ENCODE data around the gene LRRC4C.

The LRRC4C gene

GRCh38 chr11:40746282-40746681 is 713.2 kb downstream of the LRRC4C start:
- H3K4me1 ChIP-seq (ENCODE audit: control insufficient read depth, low read depth, low read length) = no peaks in the 10 kb centered on the region
- no peaks in the 10 kb centered on the region for H3K9me3 ChIP-seq (ENCODE audit: control insufficient read depth, low read depth, low read length)
- no peaks in the 10 kb centered on the region for H3K27me3 ChIP-seq (ENCODE audit: control insufficient read depth, insufficient read depth, low read length)

GRCh38 chr11:40732132-40732531 is 727.3 kb downstream of the LRRC4C start:
- no peaks in the 10 kb centered on the region for H3K4me1 ChIP-seq (ENCODE audit: control insufficient read depth, low read depth, low read length)
- no peaks in the 10 kb centered on the region for H3K9me3 ChIP-seq (ENCODE audit: control insufficient read depth, low read depth, low read length)
- H3K27ac ChIP-seq (ENCODE audit: low read length) = no peak overlapping the region
- H3K27me3 ChIP-seq (ENCODE audit: control insufficient read depth, insufficient read depth, low read length) = no peaks in the 10 kb centered on the region
- H3K9ac ChIP-seq (ENCODE audit: low read length) = no peak overlapping the region
- H3K4me3 ChIP-seq (ENCODE audit: low read length) = no peak overlapping the region
- no peaks in the 10 kb centered on the region for H3K36me3 ChIP-seq (ENCODE audit: control insufficient read depth, low read depth, low read length)

More at GRCh38 chr11:40746282-40746681, 713.2 kb downstream of the LRRC4C start:
- Histone ChIP-seq H3K36me3 (ENCODE audit: control insufficient read depth, low read depth, low read length) (no peaks in the 10 kb centered on the region), H3K4me3 (ENCODE audit: low read length) (no peak overlapping the region), H3K9ac (ENCODE audit: low read length) (no peak overlapping the region), H3K27ac (ENCODE audit: low read length) (no peak overlapping the region)

GRCh38 chr11:40722179-40722795 is 737.2 kb downstream of the LRRC4C start:
- no peaks in the 10 kb centered on the region for H3K9me3 ChIP-seq (ENCODE audit: control insufficient read depth, low read depth, low read length)
- H3K36me3 ChIP-seq (ENCODE audit: control insufficient read depth, low read depth, low read length) = no peaks in the 10 kb centered on the region
- H3K4me3 ChIP-seq (ENCODE audit: low read length) = no peak overlapping the region

GRCh38 chr11:40716344-40717130 is 742.9 kb downstream of the LRRC4C start:
- H3K36me3 ChIP-seq (ENCODE audit: control insufficient read depth, low read depth, low read length) = no peaks in the 10 kb centered on the region
- no peak overlapping the region for H3K27ac ChIP-seq (ENCODE audit: low read length)
- H3K4me1 ChIP-seq (ENCODE audit: control insufficient read depth, low read depth, low read length) = peaks cover 19% of the 10 kb centered on the region
- H3K4me3 ChIP-seq (ENCODE audit: low read length) = no peak overlapping the region
- H3K27me3 ChIP-seq (ENCODE audit: control insufficient read depth, insufficient read depth, low read length) = no peaks in the 10 kb centered on the region
- H3K9ac ChIP-seq (ENCODE audit: low read length) = no peak overlapping the region
- no peaks in the 10 kb centered on the region for H3K9me3 ChIP-seq (ENCODE audit: control insufficient read depth, low read depth, low read length)

More at GRCh38 chr11:40722179-40722795, 737.2 kb downstream of the LRRC4C start:
- H3K9ac ChIP-seq (ENCODE audit: low read length) = no peak overlapping the region
- H3K4me1 ChIP-seq (ENCODE audit: control insufficient read depth, low read depth, low read length) = peaks cover 5% of the 10 kb centered on the region
- H3K27me3 ChIP-seq (ENCODE audit: control insufficient read depth, insufficient read depth, low read length) = no peaks in the 10 kb centered on the region
- H3K27ac ChIP-seq (ENCODE audit: low read length) = no peak overlapping the region

GRCh38 chr11:40713083-40713482 is 746.4 kb downstream of the LRRC4C start:
- no peak overlapping the region for H3K9ac ChIP-seq (ENCODE audit: low read length)
- no peaks in the 10 kb centered on the region for H3K9me3 ChIP-seq (ENCODE audit: control insufficient read depth, low read depth, low read length)
- no peaks in the 10 kb centered on the region for H3K27me3 ChIP-seq (ENCODE audit: control insufficient read depth, insufficient read depth, low read length)
- H3K36me3 ChIP-seq (ENCODE audit: control insufficient read depth, low read depth, low read length) = no peaks in the 10 kb centered on the region
- no peak overlapping the region for H3K4me3 ChIP-seq (ENCODE audit: low read length)
- H3K4me1 ChIP-seq (ENCODE audit: control insufficient read depth, low read depth, low read length) = peaks cover 17% of the 10 kb centered on the region
- no peak overlapping the region for H3K27ac ChIP-seq (ENCODE audit: low read length)

- Histone ChIP-seq H3K27me3 (ENCODE audit: control insufficient read depth, insufficient read depth, low read length) (no peaks in the 10 kb centered on the region), H3K9me3 (ENCODE audit: control insufficient read depth, low read depth, low read length) (no peaks in the 10 kb centered on the region), H3K27ac (ENCODE audit: low read length) (no peak overlapping the region), H3K4me1 (ENCODE audit: control insufficient read depth, low read depth, low read length) (no peaks in the 10 kb centered on the region), H3K9ac (ENCODE audit: low read length) (no peak overlapping the region), H3K36me3 (ENCODE audit: control insufficient read depth, low read depth, low read length) (no peaks in the 10 kb centered on the region), H3K4me3 (ENCODE audit: low read length) (no peak overlapping the region)
These were observed 758.4 kb downstream of the LRRC4C start for GRCh38 chr11:40701027-40701426.

- no peak overlapping the region for H3K9ac ChIP-seq (ENCODE audit: low read length)
These were observed 769.6 kb downstream of the LRRC4C start for GRCh38 chr11:40689823-40690222.

GRCh38 chr11:40688369-40688768 is 771.1 kb downstream of the LRRC4C start:
- H3K27ac ChIP-seq (ENCODE audit: low read length) = no peak overlapping the region
- H3K4me3 ChIP-seq (ENCODE audit: low read length) = no peak overlapping the region
- H3K27me3 ChIP-seq (ENCODE audit: control insufficient read depth, insufficient read depth, low read length) = no peaks in the 10 kb centered on the region

More at GRCh38 chr11:40689823-40690222, 769.6 kb downstream of the LRRC4C start:
- H3K4me3 ChIP-seq (ENCODE audit: low read length) = no peak overlapping the region
- peaks cover 18% of the 10 kb centered on the region for H3K4me1 ChIP-seq (ENCODE audit: control insufficient read depth, low read depth, low read length)
- no peaks in the 10 kb centered on the region for H3K9me3 ChIP-seq (ENCODE audit: control insufficient read depth, low read depth, low read length)
- no peak overlapping the region for H3K27ac ChIP-seq (ENCODE audit: low read length)
- H3K27me3 ChIP-seq (ENCODE audit: control insufficient read depth, insufficient read depth, low read length) = no peaks in the 10 kb centered on the region
- no peaks in the 10 kb centered on the region for H3K36me3 ChIP-seq (ENCODE audit: control insufficient read depth, low read depth, low read length)

GRCh38 chr11:40686765-40687164 is 772.7 kb downstream of the LRRC4C start:
- Histone ChIP-seq H3K36me3 (ENCODE audit: control insufficient read depth, low read depth, low read length) (no peaks in the 10 kb centered on the region), H3K9me3 (ENCODE audit: control insufficient read depth, low read depth, low read length) (no peaks in the 10 kb centered on the region), H3K27me3 (ENCODE audit: control insufficient read depth, insufficient read depth, low read length) (no peaks in the 10 kb centered on the region), H3K27ac (ENCODE audit: low read length) (no peak overlapping the region), H3K4me1 (ENCODE audit: control insufficient read depth, low read depth, low read length) (peaks cover 7% of the 10 kb centered on the region), H3K9ac (ENCODE audit: low read length) (no peak overlapping the region), H3K4me3 (ENCODE audit: low read length) (no peak overlapping the region)

More at GRCh38 chr11:40688369-40688768, 771.1 kb downstream of the LRRC4C start:
- peaks cover 18% of the 10 kb centered on the region for H3K4me1 ChIP-seq (ENCODE audit: control insufficient read depth, low read depth, low read length)
- no peak overlapping the region for H3K9ac ChIP-seq (ENCODE audit: low read length)
- H3K36me3 ChIP-seq (ENCODE audit: control insufficient read depth, low read depth, low read length) = no peaks in the 10 kb centered on the region
- no peaks in the 10 kb centered on the region for H3K9me3 ChIP-seq (ENCODE audit: control insufficient read depth, low read depth, low read length)

GRCh38 chr11:40683010-40683409 is 776.4 kb downstream of the LRRC4C start:
- Histone ChIP-seq H3K4me3 (ENCODE audit: low read length) (no peak overlapping the region), H3K9me3 (ENCODE audit: control insufficient read depth, low read depth, low read length) (no peaks in the 10 kb centered on the region), H3K27ac (ENCODE audit: low read length) (no peak overlapping the region), H3K27me3 (ENCODE audit: control insufficient read depth, insufficient read depth, low read length) (no peaks in the 10 kb centered on the region), H3K9ac (ENCODE audit: low read length) (no peak overlapping the region), H3K4me1 (ENCODE audit: control insufficient read depth, low read depth, low read length) (peaks cover 4% of the 10 kb centered on the region), H3K36me3 (ENCODE audit: control insufficient read depth, low read depth, low read length) (no peaks in the 10 kb centered on the region)

- H3K27ac ChIP-seq (ENCODE audit: low read length) = no peak overlapping the region
These were observed 780.2 kb downstream of the LRRC4C start for GRCh38 chr11:40679276-40679675.

GRCh38 chr11:40647295-40647694 is 812.2 kb downstream of the LRRC4C start:
- Histone ChIP-seq H3K27me3 (ENCODE audit: control insufficient read depth, insufficient read depth, low read length) (no peaks in the 10 kb centered on the region), H3K4me1 (ENCODE audit: control insufficient read depth, low read depth, low read length) (peaks cover 13% of the 10 kb centered on the region), H3K4me3 (ENCODE audit: low read length) (no peak overlapping the region), H3K9me3 (ENCODE audit: control insufficient read depth, low read depth, low read length) (peaks cover 7% of the 10 kb centered on the region), H3K36me3 (ENCODE audit: control insufficient read depth, low read depth, low read length) (no peaks in the 10 kb centered on the region), H3K27ac (ENCODE audit: low read length) (no peak overlapping the region), H3K9ac (ENCODE audit: low read length) (no peak overlapping the region)

More at GRCh38 chr11:40679276-40679675, 780.2 kb downstream of the LRRC4C start:
- H3K9ac ChIP-seq (ENCODE audit: low read length) = no peak overlapping the region
- H3K36me3 ChIP-seq (ENCODE audit: control insufficient read depth, low read depth, low read length) = no peaks in the 10 kb centered on the region
- H3K4me1 ChIP-seq (ENCODE audit: control insufficient read depth, low read depth, low read length) = peaks cover 4% of the 10 kb centered on the region
- no peaks in the 10 kb centered on the region for H3K9me3 ChIP-seq (ENCODE audit: control insufficient read depth, low read depth, low read length)
- H3K27me3 ChIP-seq (ENCODE audit: control insufficient read depth, insufficient read depth, low read length) = no peaks in the 10 kb centered on the region
- H3K4me3 ChIP-seq (ENCODE audit: low read length) = no peak overlapping the region

Data from iPS-18a (cell line).